ENCODE measurements around the gene GTF2A1.

Gene GTF2A1

GRCh38 chr14:81219759-81220579, 790 bp downstream of the GTF2A1 start:
- peak overlapping the region; percentile 82 for H3K4me3 ChIP-seq (ENCODE audit: low read depth, low read length)
- DNase-seq (ENCODE audit: low read depth), result peak; percentile 35
- no peak for TF ChIP-seq CTCF (conservative IDR thresholded peaks at IDR 0.05; ENCODE audit: low read depth, low read length)

- H3K4me3 ChIP-seq (ENCODE audit: low read depth, low read length), result peak overlapping the region; percentile 82
- DNase-seq (ENCODE audit: low read depth), result peak; percentile 99
- TF ChIP-seq CTCF (conservative IDR thresholded peaks at IDR 0.05; ENCODE audit: low read depth, low read length), result no peak
Observed at GRCh38 chr14:81219210-81219758, 1.5 kb downstream of the GTF2A1 start.

DNA sequence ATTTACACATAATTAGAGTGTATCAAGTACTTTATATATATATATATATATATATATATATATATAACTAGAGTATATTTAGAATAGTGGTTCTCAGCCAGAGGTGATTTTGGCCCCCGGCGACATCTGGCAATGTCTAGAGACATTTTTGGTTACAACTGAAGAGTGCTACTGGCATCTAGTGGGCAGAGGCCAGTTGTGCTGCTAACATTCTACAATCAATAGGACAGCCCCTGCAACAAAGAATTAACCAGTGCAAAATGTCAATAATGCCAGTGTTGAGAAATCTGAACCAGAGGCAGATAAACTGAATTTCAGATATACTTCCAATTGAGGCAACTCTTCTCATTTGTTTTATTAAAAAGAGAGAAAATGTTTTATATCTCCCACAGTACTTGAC, 8.9 kb downstream of the GTF2A1 start:
- no peak overlapping the region for H3K4me3 ChIP-seq (ENCODE audit: low read depth, low read length)
- peak; percentile 61 for TF ChIP-seq CTCF (conservative IDR thresholded peaks at IDR 0.05; ENCODE audit: low read depth, low read length)
- peak; percentile 55 for DNase-seq (ENCODE audit: low read depth)

GRCh38 chr14:81209167-81209836, 11.5 kb downstream of the GTF2A1 start:
- H3K4me3 ChIP-seq (ENCODE audit: low read depth, low read length), result no peak overlapping the region
- TF ChIP-seq CTCF (conservative IDR thresholded peaks at IDR 0.05; ENCODE audit: low read depth, low read length), result no peak
- DNase-seq (ENCODE audit: low read depth), result peak; percentile 22

GRCh38 chr14:81208489-81208888, 12.3 kb downstream of the GTF2A1 start:
- H3K4me3 ChIP-seq (ENCODE audit: low read depth, low read length), result no peak overlapping the region
- no peak for DNase-seq (ENCODE audit: low read depth)

DNA sequence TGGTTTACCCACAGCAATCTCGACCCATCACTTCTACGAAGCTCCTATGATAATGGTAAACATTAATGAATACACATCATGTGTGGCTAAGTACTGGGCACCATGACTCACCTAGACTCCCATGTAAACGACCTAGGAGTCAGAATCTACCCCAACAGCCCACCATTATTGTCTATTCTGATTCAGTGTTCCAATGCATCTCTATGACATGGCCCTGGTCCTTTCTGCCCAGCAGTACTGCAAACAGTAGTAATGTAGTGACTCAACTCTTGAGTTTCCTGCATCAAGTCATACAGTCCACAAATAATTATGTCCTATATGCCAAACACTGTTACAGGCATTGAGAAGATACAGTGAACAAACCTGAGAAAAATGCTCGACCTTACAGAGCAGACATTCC, 14.6 kb downstream of the GTF2A1 start:
- no peak for TF ChIP-seq CTCF (conservative IDR thresholded peaks at IDR 0.05; ENCODE audit: low read depth, low read length)
- no peak overlapping the region for H3K4me3 ChIP-seq (ENCODE audit: low read depth, low read length)
- DNase-seq (ENCODE audit: low read depth), result no peak

More at GRCh38 chr14:81208489-81208888, 12.3 kb downstream of the GTF2A1 start:
- TF ChIP-seq CTCF (conservative IDR thresholded peaks at IDR 0.05; ENCODE audit: low read depth, low read length), result no peak

Measured in choroid plexus epithelial cell (primary cell).